Measurements from ENCODE around the gene C6orf163. TPM values are rescaled to one million over a fixed set of nuclear protein-coding genes. Genes with fewer than 3 reads are reported as not detected.

The C6orf163 gene
- total and polyA plus RNA-seq, 2 donors (not counting 1 experiment from before 2014, with no cell fraction given): 0.57 to 10.0 TPM

- Histone ChIP-seq H2AFZ (ENCODE audit: insufficient read depth, low read depth, low read length, poor library complexity, severe bottlenecking) (no peak overlapping the region), H3K36me3 (replicated peaks in 1 of 2; ENCODE audit: control extremely low read depth in 1 of 2, control insufficient read depth in 1 of 2, extremely low read depth in 1 of 2, insufficient read depth in 2 of 2, low read length in 1 of 2) (no peaks in the 10 kb centered on the region), H3K4me3 (ENCODE audit: control extremely low read depth in 1 of 5, extremely low read depth in 1 of 5, insufficient read depth in 1 of 5, low read depth in 2 of 5, low read length in 4 of 5) (no peak overlapping the region), H3K9ac (ENCODE audit: low read length) (no peak overlapping the region), H3K27me3 (replicated peaks in 1 of 4; ENCODE audit: control extremely low read depth in 1 of 4, control insufficient read depth in 3 of 4, insufficient read depth in 4 of 4, low read length in 3 of 4) (no peaks in the 10 kb centered on the region), H3K9me3 (ENCODE audit: control extremely low read depth in 1 of 3, control insufficient read depth in 2 of 3, insufficient read depth in 1 of 3, low read length in 2 of 3) (peaks cover 0 to 12% (median 0%) of the 10 kb centered on the region in 3 donors), H3K4me1 (ENCODE audit: control insufficient read depth in 2 of 2, insufficient read depth in 2 of 2, low read length in 2 of 2) (peaks cover 0 to 2% of the 10 kb centered on the region in 2 donors), H4K20me1 (ENCODE audit: control insufficient read depth, insufficient read depth, low read length, poor library complexity, severe bottlenecking) (no peaks in the 10 kb centered on the region), H3K79me2 (ENCODE audit: control insufficient read depth, insufficient read depth, low read length) (no peaks in the 10 kb centered on the region), H3K27ac (ENCODE audit: low read length in 2 of 2) (no peak overlapping the region), H3K4me2 (replicated peaks; ENCODE audit: low read depth, low read length, poor library complexity, severe bottlenecking) (no peak overlapping the region)
- Mint-ChIP-seq H3K27ac (no peak overlapping the region), H3K4me1 (peaks cover under 1% of the 10 kb centered on the region), H3K9me3 (ENCODE audit: insufficient read depth) (peaks cover 3% of the 10 kb centered on the region), H3K4me3 (no peak overlapping the region), H3K27me3 (no peaks in the 10 kb centered on the region)
- no CpG with 5 or more reads among the region's 2 CpGs for WGBS (ENCODE audit: insufficient coverage)
- intact Hi-C loops (cut with micrococcal nuclease): no loop called here
- ChIA-PET POLR2A (interaction anchor here (0.6 kb wide), 1 partner anchor 34 kb away, joined by 5 read pairs; no protein-coding TSS in a partner anchor), CTCF (no interaction called here)
- no peak for ATAC-seq (ENCODE audit: low read depth)
- TF ChIP-seq EZH2 (IDR thresholded peaks at IDR 0.05; ENCODE audit: borderline replicate concordance, insufficient read depth, low read depth, low read length, poor library complexity, severe bottlenecking): no peak
- no peak for TF ChIP-seq CTCF (IDR thresholded peaks at IDR 0.05)
- no peak for DNase-seq
These were observed 28.8 kb downstream of the C6orf163 start for GRCh38 chr6:87373377-87373776.

- peaks cover 7 to 10% of the 10 kb centered on the region in 2 donors for H3K4me1 ChIP-seq (ENCODE audit: control insufficient read depth in 2 of 2, insufficient read depth in 2 of 2, low read length in 2 of 2)
- no peak for TF ChIP-seq EZH2 (IDR thresholded peaks at IDR 0.05; ENCODE audit: borderline replicate concordance, insufficient read depth, low read depth, low read length, poor library complexity, severe bottlenecking)
- TF ChIP-seq CTCF (IDR thresholded peaks at IDR 0.05): no peak
- WGBS (ENCODE audit: insufficient coverage): no CpG with 5 or more reads among the region's 2 CpGs
- ATAC-seq (ENCODE audit: low read depth) (no peak), DNase-seq (no peak)
- POLR2A ChIA-PET: no interaction called here
- no peaks in the 10 kb centered on the region for H4K20me1 ChIP-seq (ENCODE audit: control insufficient read depth, insufficient read depth, low read length, poor library complexity, severe bottlenecking)
- H3K27me3 ChIP-seq (replicated peaks in 1 of 4; ENCODE audit: control extremely low read depth in 1 of 4, control insufficient read depth in 3 of 4, insufficient read depth in 4 of 4, low read length in 3 of 4): no peaks in the 10 kb centered on the region
- Mint-ChIP-seq H3K27ac (no peak overlapping the region), H3K4me3 (no peak overlapping the region), H3K27me3 (no peaks in the 10 kb centered on the region), H3K4me1 (peaks cover 10% of the 10 kb centered on the region), H3K9me3 (ENCODE audit: insufficient read depth) (no peaks in the 10 kb centered on the region)
- H3K27ac ChIP-seq (ENCODE audit: low read length in 2 of 2): no peak overlapping the region
- H3K4me2 ChIP-seq (replicated peaks; ENCODE audit: low read depth, low read length, poor library complexity, severe bottlenecking): no peak overlapping the region
- H3K9me3 ChIP-seq (ENCODE audit: control extremely low read depth in 1 of 3, control insufficient read depth in 2 of 3, insufficient read depth in 1 of 3, low read length in 2 of 3): peaks cover 0 to 4% (median 0%) of the 10 kb centered on the region in 3 donors
- intact Hi-C loops (cut with micrococcal nuclease): no loop called here
- no peaks in the 10 kb centered on the region for H3K79me2 ChIP-seq (ENCODE audit: control insufficient read depth, insufficient read depth, low read length)
- H3K9ac ChIP-seq (ENCODE audit: low read length): no peak overlapping the region
- CTCF ChIA-PET: no interaction called here
- no peak overlapping the region for H2AFZ ChIP-seq (ENCODE audit: insufficient read depth, low read depth, low read length, poor library complexity, severe bottlenecking)
- H3K36me3 ChIP-seq (replicated peaks in 1 of 2; ENCODE audit: control extremely low read depth in 1 of 2, control insufficient read depth in 1 of 2, extremely low read depth in 1 of 2, insufficient read depth in 2 of 2, low read length in 1 of 2): no peaks in the 10 kb centered on the region
- H3K4me3 ChIP-seq (ENCODE audit: control extremely low read depth in 1 of 5, extremely low read depth in 1 of 5, insufficient read depth in 1 of 5, low read depth in 2 of 5, low read length in 4 of 5): no peak overlapping the region
These were observed 30.7 kb downstream of the C6orf163 start for GRCh38 chr6:87375315-87375714.

All from B cell (primary cell).